Spleen (tissue), 7 donors: Measurements from ENCODE around the gene PNO1.

ENCODE experiments used
- POLR2A ChIP-seq, 3 donors: fragments of 450-650 bp; IDR thresholded peaks; one replicate each; pipeline ENCODE4 v1.5.1; 2017; ENCODE audit warnings: antibody characterized with exemption in 3 of 3, mild to moderate bottlenecking in 1 of 3
- POLR2AphosphoS5 ChIP-seq, 3 donors: sonication (generic); formaldehyde crosslinking; IDR thresholded peaks; one replicate each; pipeline ENCODE4 v1.5.1; 2017; ENCODE audit warnings: antibody characterized with exemption in 3 of 3
- TF ChIP-seq, protein P1 (sequence below), 11 experiments: fragments of 200-600 bp in 7 of 11; fragments of 450-650 bp in 4 of 11; sonication (generic) in 4 of 11; IDR thresholded peaks in 8 of 11; conservative IDR thresholded peaks in 3 of 11; 1 replicate in 7 of 11; 2 replicates in 4 of 11; pipeline versions ENCODE4 v1.4.0 to v1.8.0; 2016 to 2021; ENCODE audit warnings: antibody characterized with exemption in 11 of 11, inconsistent platforms in 4 of 11, mild to moderate bottlenecking in 1 of 11
- donor health status: DM: no; HTN: no; CAD: no; lungs with moderate emphysema.
- donor health status: DM: no; HTN: no; CAD: no.
- donor health status: DM: no; HTN: no; CAD: no.

DNA sequence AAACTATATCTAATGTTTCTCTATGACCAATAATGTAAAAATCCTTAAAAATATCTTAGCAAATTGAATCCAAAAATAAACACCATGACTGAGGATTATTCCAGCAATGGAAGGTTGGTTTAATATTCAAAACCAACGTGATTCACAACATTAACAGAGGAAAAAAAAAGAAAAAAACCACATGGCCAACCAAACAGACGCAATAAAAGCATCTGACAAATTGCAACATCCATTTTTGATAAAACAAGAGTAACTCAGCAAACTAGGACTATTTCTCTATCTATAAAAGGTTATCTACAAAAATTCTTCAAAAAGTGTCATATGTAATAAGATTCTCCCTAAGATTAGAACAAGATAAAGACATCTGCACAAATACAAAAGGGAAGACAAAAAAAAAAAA is 65.7 kb downstream of the PNO1 start:
- TF ChIP-seq, protein P1, sequence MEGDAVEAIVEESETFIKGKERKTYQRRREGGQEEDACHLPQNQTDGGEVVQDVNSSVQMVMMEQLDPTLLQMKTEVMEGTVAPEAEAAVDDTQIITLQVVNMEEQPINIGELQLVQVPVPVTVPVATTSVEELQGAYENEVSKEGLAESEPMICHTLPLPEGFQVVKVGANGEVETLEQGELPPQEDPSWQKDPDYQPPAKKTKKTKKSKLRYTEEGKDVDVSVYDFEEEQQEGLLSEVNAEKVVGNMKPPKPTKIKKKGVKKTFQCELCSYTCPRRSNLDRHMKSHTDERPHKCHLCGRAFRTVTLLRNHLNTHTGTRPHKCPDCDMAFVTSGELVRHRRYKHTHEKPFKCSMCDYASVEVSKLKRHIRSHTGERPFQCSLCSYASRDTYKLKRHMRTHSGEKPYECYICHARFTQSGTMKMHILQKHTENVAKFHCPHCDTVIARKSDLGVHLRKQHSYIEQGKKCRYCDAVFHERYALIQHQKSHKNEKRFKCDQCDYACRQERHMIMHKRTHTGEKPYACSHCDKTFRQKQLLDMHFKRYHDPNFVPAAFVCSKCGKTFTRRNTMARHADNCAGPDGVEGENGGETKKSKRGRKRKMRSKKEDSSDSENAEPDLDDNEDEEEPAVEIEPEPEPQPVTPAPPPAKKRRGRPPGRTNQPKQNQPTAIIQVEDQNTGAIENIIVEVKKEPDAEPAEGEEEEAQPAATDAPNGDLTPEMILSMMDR (IDR thresholded peaks at IDR 0.05 in 8 of 11, conservative IDR thresholded peaks at IDR 0.05 in 3 of 11): no peak
- TF ChIP-seq POLR2A (IDR thresholded peaks at IDR 0.05) (no peak), POLR2AphosphoS5 (IDR thresholded peaks at IDR 0.05) (no peak)
